ENCODE data around the gene CCDC6. TPM values are rescaled to one million over a fixed set of nuclear protein-coding genes. Genes with fewer than 3 reads are reported as not detected.
"Not testable (repeated sequence)": the region's sequence is repeated elsewhere in the genome, so short reads cannot be mapped to it uniquely, and the experiment has no call there.

CCDC6 gene
- total RNA-seq, 1 donor from 2014 or later = 12.7 TPM

DNA sequence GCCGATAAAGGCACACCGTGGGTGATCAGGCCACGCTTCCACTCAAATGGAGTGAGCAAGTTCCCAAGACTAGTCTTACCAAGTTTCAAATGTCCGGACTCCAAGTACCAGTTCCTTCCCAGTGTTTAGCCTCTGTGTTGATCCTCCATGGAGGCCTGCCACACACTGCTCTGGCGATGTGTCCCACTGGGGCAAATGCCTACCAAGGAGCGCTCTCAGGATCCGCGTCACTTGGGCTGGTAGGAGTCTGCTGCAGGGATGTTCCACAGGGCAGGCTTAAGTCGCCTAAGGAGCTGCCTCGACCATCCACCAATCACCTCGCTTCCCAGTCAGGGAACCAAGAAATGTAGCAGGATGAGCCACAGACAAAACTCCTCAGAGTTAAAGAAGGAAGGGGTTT, 135.7 kb downstream of the CCDC6 start:
- DNase-seq (ENCODE audit: low read depth in 2 of 2) = no peak

- DNase-seq (ENCODE audit: low read depth in 2 of 2) = no peak
These were observed 143.9 kb downstream of the CCDC6 start for GRCh38 chr10:59762505-59762904.

- DNase-seq (ENCODE audit: low read depth in 2 of 2) = no peak
These were observed 148.4 kb downstream of the CCDC6 start for GRCh38 chr10:59757966-59758365.

DNA sequence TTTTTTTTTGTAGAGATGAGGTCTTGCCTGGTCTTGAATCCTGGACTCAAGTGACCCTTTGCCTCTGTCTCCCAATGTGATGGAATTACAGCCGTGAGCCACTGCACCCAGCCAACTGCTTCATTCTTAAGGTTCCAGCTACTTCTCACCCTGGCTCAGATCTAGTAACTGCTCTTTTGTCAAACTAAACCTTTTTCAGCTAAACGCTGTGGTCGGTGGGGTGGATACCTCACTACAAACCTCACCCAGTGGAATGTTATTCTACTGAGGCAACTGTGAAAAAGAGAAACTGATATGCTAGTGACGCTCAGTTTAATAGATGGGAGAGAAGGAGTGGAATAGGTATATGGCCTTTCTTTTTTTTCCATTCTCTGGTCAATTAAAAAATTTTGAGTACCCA, 151.4 kb downstream of the CCDC6 start:
- no peak for DNase-seq (ENCODE audit: low read depth in 2 of 2)

- no peak for DNase-seq (ENCODE audit: low read depth in 2 of 2)
These were observed 153.1 kb downstream of the CCDC6 start, which contains the start of gene MRLN for GRCh38 chr10:59753267-59753666. Gene MRLN (minus strand): TSS chr10:59753455.

DNA sequence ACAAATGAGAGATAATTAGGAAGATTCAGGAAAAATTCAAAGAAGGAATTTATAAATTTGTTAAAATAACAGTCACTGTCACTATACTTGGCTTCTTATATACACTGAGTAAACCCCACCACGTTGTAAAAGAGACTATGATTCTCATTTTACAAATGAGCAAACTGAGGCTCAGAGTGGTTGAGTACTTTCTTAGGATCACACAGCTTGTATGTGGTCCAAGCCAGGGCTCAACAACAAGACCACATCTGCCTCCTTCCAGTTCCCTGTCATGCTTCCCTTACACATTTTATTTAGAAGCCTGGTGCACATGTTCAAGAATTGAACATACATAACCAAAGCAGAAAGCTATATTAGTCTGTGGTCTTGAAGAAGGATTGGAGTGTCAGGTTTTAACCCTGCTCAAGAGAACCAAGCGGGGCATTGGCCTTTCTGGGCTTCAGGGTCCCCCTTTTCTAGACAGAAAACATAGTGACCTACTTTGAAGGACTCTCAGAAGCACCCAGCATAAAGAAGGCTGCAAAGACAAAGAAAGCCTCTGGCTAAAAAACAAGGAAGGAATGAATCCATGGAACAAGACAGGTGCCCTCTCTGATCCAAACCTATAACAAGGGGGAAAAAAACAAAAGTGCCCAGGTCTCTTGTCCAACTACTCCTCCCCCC, 153.9 kb downstream of the CCDC6 start:
- no peak for DNase-seq (ENCODE audit: low read depth in 2 of 2)

GRCh38 chr10:59750155-59750945, 156.0 kb downstream of the CCDC6 start:
- no peak for DNase-seq (ENCODE audit: low read depth in 2 of 2)

DNA sequence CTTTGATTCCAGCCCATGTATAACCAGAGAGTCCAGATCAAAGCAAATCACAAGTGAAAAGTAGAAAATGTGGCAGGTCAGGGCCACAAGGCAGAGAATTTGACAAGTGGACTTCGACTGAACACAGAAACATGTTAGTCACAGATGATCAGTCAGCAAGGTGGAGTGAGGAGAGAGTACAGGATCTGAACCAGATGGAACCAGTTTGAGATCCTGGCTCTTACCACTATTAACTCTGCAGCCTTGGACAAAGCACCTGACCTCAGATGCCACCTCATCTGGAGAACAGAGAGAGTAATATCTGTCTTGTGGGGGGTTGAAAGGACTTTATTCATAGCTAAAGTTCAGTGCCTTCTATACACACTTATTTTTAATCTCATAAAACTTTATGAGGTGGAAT, 157.5 kb downstream of the CCDC6 start:
- no peak for DNase-seq (ENCODE audit: low read depth in 2 of 2)

DNA sequence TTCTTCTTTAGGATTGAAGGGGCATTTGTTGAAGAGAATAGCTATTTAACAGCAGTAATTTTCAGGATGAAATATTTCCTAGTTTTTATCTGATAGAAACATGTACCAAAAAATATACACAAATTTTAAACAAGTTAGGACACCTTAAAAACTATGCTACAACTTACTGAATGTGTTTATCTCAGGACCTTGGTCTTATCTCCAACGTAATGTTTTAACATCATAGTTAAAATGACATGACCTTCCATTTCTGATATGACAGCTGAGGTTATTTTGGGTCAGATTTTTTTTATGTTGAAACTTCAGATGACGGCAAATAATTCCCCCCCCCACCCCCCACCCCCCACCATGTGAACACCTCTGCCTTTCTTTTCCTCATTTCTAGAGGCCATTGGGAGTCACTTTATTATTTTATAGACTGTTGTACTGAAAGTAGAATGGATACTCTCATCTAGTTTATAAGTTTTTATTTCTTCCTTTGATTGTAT, 161.1 kb downstream of the CCDC6 start:
- no peak for DNase-seq (ENCODE audit: low read depth in 2 of 2)

GRCh38 chr10:59744762-59745161, 161.6 kb downstream of the CCDC6 start:
- not testable (repeated sequence) for DNase-seq (ENCODE audit: low read depth in 2 of 2)

GRCh38 chr10:59744156-59744555, 162.2 kb downstream of the CCDC6 start:
- DNase-seq (ENCODE audit: low read depth in 2 of 2) = not testable (repeated sequence)

GRCh38 chr10:59741583-59741982, 164.8 kb downstream of the CCDC6 start:
- no peak for DNase-seq (ENCODE audit: low read depth in 2 of 2)

DNA sequence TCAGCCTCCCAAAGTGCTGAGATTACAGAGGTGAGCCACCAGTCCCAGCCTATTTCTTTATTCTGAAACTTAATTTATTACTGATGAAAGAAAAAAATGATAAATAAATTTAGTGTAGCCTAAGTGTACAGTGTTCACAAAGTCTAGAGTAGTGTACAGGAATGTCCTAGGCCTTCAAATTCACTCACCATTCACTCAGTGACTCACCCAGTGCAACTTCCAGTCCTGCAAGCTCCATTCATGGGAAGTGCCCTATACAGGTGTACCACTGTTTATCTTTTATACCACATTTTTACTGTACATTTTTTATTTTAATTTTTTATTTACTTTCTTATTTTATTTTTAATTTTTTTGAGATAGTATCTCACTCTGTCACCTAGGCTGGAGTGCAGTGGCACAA, 165.3 kb downstream of the CCDC6 start:
- no peak for DNase-seq (ENCODE audit: low read depth in 2 of 2)

Other genes with a start within 250 kb of the CCDC6 start
- 0.44 TPM in 1 of 2 replicates, not detected in the other for gene SLC16A9, start 196.7 kb downstream of the CCDC6 start, total RNA-seq
- gene MRLN, start 153.1 kb downstream of the CCDC6 start, total RNA-seq = not detected in 2 replicates